ENCODE data around the gene ARL5A.

GRCh38 chr2:151786077-151786476 lies 42.1 kb downstream of the ARL5A start:
- TF ChIP-seq TAF1 (IDR thresholded peaks at IDR 0.05; ENCODE audit: borderline replicate concordance, insufficient read depth, low read length) = no peak
- no peak for TF ChIP-seq POLR2AphosphoS5 (IDR thresholded peaks at IDR 0.05; ENCODE audit: low read depth, low read length)

Measured in PFSK-1 (cell line).